Natural killer cell (primary cell): ENCODE data around the gene DYNC2H1. TPM values are rescaled to one million over a fixed set of nuclear protein-coding genes. Genes with fewer than 3 reads are reported as not detected.

Experiments
- ATAC-seq, 3 donors: fragments of 150-1000 bp in 2 of 3; fragments of 200-7000 bp in 1 of 3; cut with Tn5 transposase; 1 replicate in 1 of 3; 2 replicates in 2 of 3; pipeline ENCODE4 v1.10.0; 2021; ENCODE audit warnings: mild to moderate bottlenecking in 2 of 3, moderate library complexity in 2 of 3
- DNase-seq, 2 donors: peaks; one replicate each; pipeline versions ENCODE4 v3.0.0 to v3.0.0-alpha.2; 2013 to 2021; ENCODE audit warnings: mixed read lengths in 1 of 2
- H3K27ac ChIP-seq: one replicate; pipeline ENCODE4 v1.5.1; 2013; ENCODE audit warnings: mild to moderate bottlenecking, low read length
- H3K27me3 ChIP-seq: one replicate; pipeline ENCODE4 v1.6.1; 2013; ENCODE audit warnings: low read length; ENCODE audit not compliant: control insufficient read depth, insufficient read depth
- H3K36me3 ChIP-seq: one replicate; pipeline ENCODE4 v1.6.1; 2013; ENCODE audit warnings: low read length; ENCODE audit not compliant: control insufficient read depth, insufficient read depth
- H3K4me1 ChIP-seq: one replicate; pipeline ENCODE4 v1.6.1; 2013; ENCODE audit warnings: low read length; ENCODE audit not compliant: control insufficient read depth, insufficient read depth
- H3K4me3 ChIP-seq: one replicate; pipeline ENCODE4 v1.5.1; 2013; ENCODE audit warnings: low read length
- H3K9me3 ChIP-seq: one replicate; pipeline ENCODE4 v1.6.1; 2013; ENCODE audit warnings: low read length; ENCODE audit not compliant: control insufficient read depth, insufficient read depth
- H3K27ac Mint-ChIP-seq, 2 donors: one replicate each; pipeline ENCODE4 v1.8.0; 2022; ENCODE audit warnings: mild to moderate bottlenecking in 2 of 2, mixed read lengths in 2 of 2, moderate library complexity in 1 of 2
- H3K27me3 Mint-ChIP-seq, 2 donors: one replicate each; pipeline ENCODE4 v1.8.0; 2022; ENCODE audit warnings: low read depth in 2 of 2, mixed read lengths in 2 of 2
- H3K36me3 Mint-ChIP-seq: one replicate; pipeline ENCODE4 v1.8.0; 2022; ENCODE audit warnings: mixed read lengths
- H3K4me1 Mint-ChIP-seq, 2 donors: one replicate each; pipeline ENCODE4 v1.8.0; 2022; ENCODE audit warnings: mixed read lengths in 2 of 2
- H3K4me3 Mint-ChIP-seq: one replicate; pipeline ENCODE4 v1.8.0; 2022; ENCODE audit warnings: mild to moderate bottlenecking, moderate library complexity, mixed read lengths
- H3K9me3 Mint-ChIP-seq, 2 donors: one replicate each; pipeline ENCODE4 v1.8.0; 2022; ENCODE audit warnings: mixed read lengths in 2 of 2
- WGBS: methylation state at CpG from one replicate; pipeline ENCODE4 v1.1.7; 2013; ENCODE audit warnings: missing lambda C conversion rate; ENCODE audit not compliant: insufficient coverage; 5-methylcytosine and 5-hydroxymethylcytosine counted together
- intact Hi-C: fragments of 100-400 bp; cut with micrococcal nuclease; formaldehyde crosslinking; loops from one replicate; pipeline ENCODE4 v1.14.2; 2022
- total RNA-seq, 4 donors: library from RNA; stranded (reverse); fragments of 120-200 nt in 1 of 4; gene quantifications; one replicate each; pipeline versions ENCODE4 v1.2.3 to v1.2.4, GENCODE V29; 2013 to 2022
- TF ChIP-seq, protein P1 (sequence below): fragments of 200-600 bp; IDR thresholded peaks from one replicate; pipeline ENCODE4 v1.8.0; 2022; ENCODE audit warnings: antibody characterized with exemption

Gene DYNC2H1
- total RNA-seq, 3 donors from 2014 or later (not counting 1 experiment from before 2014, with no cell fraction given): 4.1 to 7.5 (median 4.4) TPM

DNA sequence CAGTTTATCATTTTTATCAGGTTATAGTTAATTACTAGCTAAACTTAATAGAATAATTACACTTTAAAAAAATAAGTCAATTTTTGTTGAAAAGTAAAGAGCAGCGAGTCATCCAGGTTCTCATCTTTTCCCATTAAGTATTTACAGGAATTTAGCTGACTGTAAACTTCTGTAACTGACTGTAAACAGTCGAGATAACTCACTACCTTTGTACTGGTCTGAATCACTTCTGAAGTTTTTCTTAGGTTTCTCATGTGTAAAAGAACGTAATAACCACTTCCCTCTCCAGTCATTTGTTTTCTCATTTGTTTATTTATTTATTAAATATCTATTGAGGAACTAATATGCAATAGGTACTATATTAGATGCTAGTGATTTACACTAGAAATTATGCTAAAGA, 270.8 kb downstream of the DYNC2H1 start:
- TF ChIP-seq, protein P1, sequence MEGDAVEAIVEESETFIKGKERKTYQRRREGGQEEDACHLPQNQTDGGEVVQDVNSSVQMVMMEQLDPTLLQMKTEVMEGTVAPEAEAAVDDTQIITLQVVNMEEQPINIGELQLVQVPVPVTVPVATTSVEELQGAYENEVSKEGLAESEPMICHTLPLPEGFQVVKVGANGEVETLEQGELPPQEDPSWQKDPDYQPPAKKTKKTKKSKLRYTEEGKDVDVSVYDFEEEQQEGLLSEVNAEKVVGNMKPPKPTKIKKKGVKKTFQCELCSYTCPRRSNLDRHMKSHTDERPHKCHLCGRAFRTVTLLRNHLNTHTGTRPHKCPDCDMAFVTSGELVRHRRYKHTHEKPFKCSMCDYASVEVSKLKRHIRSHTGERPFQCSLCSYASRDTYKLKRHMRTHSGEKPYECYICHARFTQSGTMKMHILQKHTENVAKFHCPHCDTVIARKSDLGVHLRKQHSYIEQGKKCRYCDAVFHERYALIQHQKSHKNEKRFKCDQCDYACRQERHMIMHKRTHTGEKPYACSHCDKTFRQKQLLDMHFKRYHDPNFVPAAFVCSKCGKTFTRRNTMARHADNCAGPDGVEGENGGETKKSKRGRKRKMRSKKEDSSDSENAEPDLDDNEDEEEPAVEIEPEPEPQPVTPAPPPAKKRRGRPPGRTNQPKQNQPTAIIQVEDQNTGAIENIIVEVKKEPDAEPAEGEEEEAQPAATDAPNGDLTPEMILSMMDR: no peak
- no peaks in the 10 kb centered on the region for H3K4me1 Mint-ChIP-seq
- WGBS: 100% methylated on average over 1 of the region's 3 CpGs

GRCh38 chr11:103384652-103385051, 275.4 kb downstream of the DYNC2H1 start:
- no peaks in the 10 kb centered on the region for H3K27me3 Mint-ChIP-seq
- Histone ChIP-seq H3K9me3 (no peaks in the 10 kb centered on the region), H3K4me3 (no peak overlapping the region), H3K27me3 (no peaks in the 10 kb centered on the region), H3K4me1 (no peaks in the 10 kb centered on the region), H3K27ac (no peak overlapping the region), H3K36me3 (no peaks in the 10 kb centered on the region)
- no peak overlapping the region for H3K27ac Mint-ChIP-seq
- no peaks in the 10 kb centered on the region for H3K36me3 Mint-ChIP-seq
- no peak for ATAC-seq
- DNase-seq: no peak
- intact Hi-C loops: no loop called here
- peaks cover 4 to 10% of the 10 kb centered on the region in 2 donors for H3K9me3 Mint-ChIP-seq
- no peak overlapping the region for H3K4me3 Mint-ChIP-seq
- H3K4me1 Mint-ChIP-seq: no peaks in the 10 kb centered on the region
- TF ChIP-seq, protein P1: no peak

More for the DNA sequence above, 270.8 kb downstream of the DYNC2H1 start:
- H3K36me3 ChIP-seq: no peaks in the 10 kb centered on the region
- intact Hi-C loops: no loop called here
- H3K27me3 Mint-ChIP-seq: no peaks in the 10 kb centered on the region
- no peak overlapping the region for H3K4me3 ChIP-seq
- H3K27me3 ChIP-seq: no peaks in the 10 kb centered on the region
- H3K9me3 ChIP-seq: peaks cover 4% of the 10 kb centered on the region
- peaks cover 11% of the 10 kb centered on the region for H3K36me3 Mint-ChIP-seq
- H3K27ac Mint-ChIP-seq: no peak overlapping the region
- no peak overlapping the region for H3K27ac ChIP-seq
- ATAC-seq: no peak
- no peak overlapping the region for H3K4me3 Mint-ChIP-seq
- no peaks in the 10 kb centered on the region for H3K4me1 ChIP-seq
- peaks cover 10 to 18% of the 10 kb centered on the region in 2 donors for H3K9me3 Mint-ChIP-seq
- DNase-seq: no peak

DNA sequence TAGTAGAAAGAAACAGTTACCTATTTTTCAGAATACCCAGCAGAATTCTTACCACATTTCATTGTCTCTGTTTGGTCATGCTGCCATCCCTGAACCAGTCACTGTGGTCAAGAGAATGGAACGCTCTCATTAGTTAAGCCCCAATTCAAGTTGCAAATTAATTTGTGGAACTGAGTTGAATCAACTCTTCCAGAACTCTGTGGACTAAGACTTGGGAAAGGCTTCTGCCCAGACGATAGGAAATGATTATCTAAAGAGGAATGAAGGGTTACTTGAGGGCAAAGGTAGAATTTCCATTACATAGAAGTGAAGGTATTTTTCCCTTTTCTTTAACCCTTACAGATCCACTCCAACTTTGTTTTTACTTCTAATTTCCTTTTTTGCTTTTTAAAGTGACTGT, 286.4 kb downstream of the DYNC2H1 start:
- DNase-seq (no peak), ATAC-seq (no peak)
- no peak overlapping the region for H3K27ac Mint-ChIP-seq
- intact Hi-C loops: no loop called here
- Histone ChIP-seq H3K27ac (no peak overlapping the region), H3K36me3 (no peaks in the 10 kb centered on the region), H3K4me3 (no peak overlapping the region), H3K4me1 (no peaks in the 10 kb centered on the region), H3K9me3 (peaks cover 5% of the 10 kb centered on the region), H3K27me3 (no peaks in the 10 kb centered on the region)
- WGBS: 74% methylated on average over 2 of the region's 2 CpGs
- H3K9me3 Mint-ChIP-seq: peaks cover 3 to 5% of the 10 kb centered on the region in 2 donors
- H3K4me3 Mint-ChIP-seq: no peak overlapping the region
- TF ChIP-seq, protein P1: no peak
- no peaks in the 10 kb centered on the region for H3K27me3 Mint-ChIP-seq
- no peaks in the 10 kb centered on the region for H3K4me1 Mint-ChIP-seq
- peaks cover 2% of the 10 kb centered on the region for H3K36me3 Mint-ChIP-seq

- DNase-seq: no peak
- Mint-ChIP-seq H3K9me3 (peaks cover 3 to 7% of the 10 kb centered on the region in 2 donors), H3K27ac (no peak overlapping the region), H3K27me3 (no peaks in the 10 kb centered on the region), H3K36me3 (peaks cover 7% of the 10 kb centered on the region), H3K4me1 (no peaks in the 10 kb centered on the region), H3K4me3 (no peak overlapping the region)
- Histone ChIP-seq H3K27ac (no peak overlapping the region), H3K27me3 (no peaks in the 10 kb centered on the region), H3K4me1 (no peaks in the 10 kb centered on the region), H3K4me3 (no peak overlapping the region), H3K9me3 (peaks cover 5% of the 10 kb centered on the region), H3K36me3 (no peaks in the 10 kb centered on the region)
- ATAC-seq: no peak
- intact Hi-C loops: no loop called here
- TF ChIP-seq, protein P1: no peak
- 86% methylated on average over 2 of the region's 2 CpGs for WGBS
These were observed 287.0 kb downstream of the DYNC2H1 start for GRCh38 chr11:103396237-103396636.
